Measurements from ENCODE around the gene DDX25.

DDX25 gene

GRCh38 chr11:125935618-125936199 lies 31.4 kb downstream of the DDX25 start:
- DNase-seq (ENCODE audit: low read depth): no peak

- no peak for DNase-seq (ENCODE audit: low read depth)
Observed at GRCh38 chr11:125938418-125938817, 34.1 kb downstream of the DDX25 start.

- no peak for DNase-seq (ENCODE audit: low read depth)
Observed at GRCh38 chr11:125939081-125939521, 34.8 kb downstream of the DDX25 start.

DNA sequence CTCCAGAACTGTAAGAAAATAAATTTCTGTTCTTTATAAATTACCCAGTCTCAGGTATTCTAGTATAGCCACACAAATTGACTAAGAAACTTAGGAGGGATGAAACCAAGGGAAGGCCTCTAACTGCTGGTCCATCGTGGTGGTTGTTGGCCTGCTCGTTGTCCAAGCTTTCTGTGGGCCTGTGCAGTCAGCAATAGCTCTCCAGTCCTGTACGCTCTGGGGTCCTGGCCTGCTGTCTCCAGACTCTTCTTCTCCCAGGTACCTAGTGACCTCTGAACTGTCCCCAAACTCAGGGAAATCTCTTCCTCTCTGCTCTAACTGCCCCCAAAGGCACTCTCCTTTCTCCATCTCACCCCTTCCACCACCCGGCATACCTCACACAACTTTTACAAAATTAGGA lies 35.8 kb downstream of the DDX25 start:
- no peak for DNase-seq (ENCODE audit: low read depth)

GRCh38 chr11:125941267-125941618 lies 36.9 kb downstream of the DDX25 start:
- DNase-seq (ENCODE audit: low read depth): no peak

DNA sequence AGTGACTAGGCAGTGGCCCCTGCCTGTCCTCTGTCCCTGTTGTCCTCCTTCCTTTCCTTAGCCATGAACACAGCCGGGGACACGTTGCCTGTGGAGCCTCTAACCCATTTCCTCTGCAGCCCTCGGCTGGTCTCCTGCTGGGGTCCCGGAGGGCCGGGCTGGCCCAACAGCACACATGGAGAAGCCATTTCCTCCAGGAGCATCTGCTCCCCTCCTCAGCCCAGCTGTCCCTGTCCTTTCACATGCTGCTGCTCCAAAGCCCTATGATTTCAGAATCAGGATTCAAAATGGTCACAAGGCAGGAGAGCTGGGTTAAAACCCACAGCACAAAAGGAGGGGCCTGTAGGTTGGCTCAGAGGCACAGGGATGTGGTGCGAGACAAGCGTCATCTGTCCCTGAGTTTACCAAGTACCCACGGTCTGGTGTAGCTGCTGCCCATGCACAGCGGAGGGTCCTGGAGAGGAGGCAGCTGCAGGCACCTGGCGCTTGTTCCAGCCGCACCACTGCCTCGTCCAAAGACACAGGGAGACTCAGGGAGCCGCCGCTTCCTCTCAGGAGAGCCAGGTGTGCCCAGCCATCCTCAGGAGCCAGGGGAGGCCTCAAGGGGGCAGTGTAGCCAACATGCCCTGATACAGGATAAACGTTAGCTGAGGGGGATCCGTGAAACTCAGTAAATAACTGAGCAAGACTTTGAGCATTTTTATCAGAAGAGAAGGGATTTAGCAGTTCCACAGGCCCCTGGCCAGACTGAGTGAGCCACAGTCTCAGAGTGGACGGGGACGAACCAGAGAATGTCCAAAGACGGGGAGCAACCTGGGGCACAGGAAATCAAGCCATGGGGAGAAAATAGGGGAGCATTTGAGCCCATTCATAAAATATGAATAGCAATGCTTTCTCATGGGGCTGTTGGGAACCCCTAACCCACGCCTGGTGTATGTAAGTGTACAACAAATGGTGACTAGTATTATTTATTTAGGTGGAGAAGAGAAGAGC lies 37.6 kb downstream of the DDX25 start:
- DNase-seq (ENCODE audit: low read depth): peak; percentile 25

DNA sequence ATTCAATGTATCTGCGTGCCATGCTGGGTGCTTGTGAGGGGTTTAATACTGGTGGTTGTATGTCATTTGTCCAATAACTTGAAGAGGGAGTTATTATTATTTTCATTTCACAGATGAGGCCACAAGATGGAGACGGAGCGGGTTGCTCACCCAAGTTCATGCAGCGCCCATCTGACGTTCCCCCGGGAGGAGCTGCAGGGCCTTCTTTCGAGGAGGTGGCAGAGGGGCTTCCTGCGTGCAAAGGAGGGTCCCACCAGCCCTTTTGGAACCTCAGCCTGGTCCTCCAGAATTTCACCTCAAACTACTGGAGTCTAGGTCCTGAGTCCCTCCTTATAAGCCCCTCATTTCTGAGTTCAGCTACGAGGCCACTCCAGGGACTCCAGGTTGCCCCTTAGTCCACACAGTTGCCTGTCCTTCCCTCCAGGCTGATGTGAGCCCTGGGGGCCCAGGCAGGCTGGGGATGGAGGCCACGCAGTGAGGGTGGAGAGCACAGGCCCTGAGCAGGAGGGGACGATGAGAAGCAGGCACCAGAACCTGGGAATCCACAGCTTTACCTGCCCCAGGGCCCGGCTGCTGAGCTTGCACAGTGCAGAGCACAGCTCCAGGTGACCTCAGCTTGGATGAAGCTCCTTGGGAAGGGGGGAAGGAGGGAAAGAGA lies 38.6 kb downstream of the DDX25 start:
- no peak for DNase-seq (ENCODE audit: low read depth)

DNA sequence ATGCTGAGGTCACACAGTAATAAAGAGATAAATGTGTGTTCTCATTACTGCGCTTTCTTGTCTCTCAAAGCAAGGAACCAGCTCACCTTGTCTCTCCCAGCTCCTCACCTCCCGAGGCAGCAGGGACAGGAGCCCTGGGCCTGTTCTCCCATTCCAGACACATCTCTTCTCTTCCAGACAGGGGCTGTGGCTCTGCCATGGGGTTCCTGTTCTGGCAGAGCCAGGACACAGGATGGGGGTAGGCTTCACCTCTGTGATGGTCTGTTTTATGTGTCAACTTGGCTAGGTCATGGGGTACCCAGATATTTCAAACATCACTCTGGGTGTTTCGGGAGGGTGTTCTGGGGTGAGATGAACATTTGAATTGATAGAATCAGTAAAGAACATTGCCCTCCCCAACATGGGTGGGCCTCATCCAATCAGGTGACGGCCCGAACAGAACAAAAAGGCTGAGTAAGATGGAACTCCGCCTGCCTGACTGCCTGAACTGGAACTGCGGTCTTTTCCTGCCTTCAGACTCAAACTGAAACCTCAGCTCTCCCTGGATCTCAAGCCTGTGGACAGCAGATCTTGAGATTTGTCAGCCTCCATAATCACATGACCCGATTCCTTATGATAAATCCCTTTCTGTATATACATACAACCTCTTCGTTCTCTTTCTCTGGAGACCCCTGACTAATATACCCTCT lies 39.5 kb downstream of the DDX25 start:
- DNase-seq (ENCODE audit: low read depth): no peak

DNA sequence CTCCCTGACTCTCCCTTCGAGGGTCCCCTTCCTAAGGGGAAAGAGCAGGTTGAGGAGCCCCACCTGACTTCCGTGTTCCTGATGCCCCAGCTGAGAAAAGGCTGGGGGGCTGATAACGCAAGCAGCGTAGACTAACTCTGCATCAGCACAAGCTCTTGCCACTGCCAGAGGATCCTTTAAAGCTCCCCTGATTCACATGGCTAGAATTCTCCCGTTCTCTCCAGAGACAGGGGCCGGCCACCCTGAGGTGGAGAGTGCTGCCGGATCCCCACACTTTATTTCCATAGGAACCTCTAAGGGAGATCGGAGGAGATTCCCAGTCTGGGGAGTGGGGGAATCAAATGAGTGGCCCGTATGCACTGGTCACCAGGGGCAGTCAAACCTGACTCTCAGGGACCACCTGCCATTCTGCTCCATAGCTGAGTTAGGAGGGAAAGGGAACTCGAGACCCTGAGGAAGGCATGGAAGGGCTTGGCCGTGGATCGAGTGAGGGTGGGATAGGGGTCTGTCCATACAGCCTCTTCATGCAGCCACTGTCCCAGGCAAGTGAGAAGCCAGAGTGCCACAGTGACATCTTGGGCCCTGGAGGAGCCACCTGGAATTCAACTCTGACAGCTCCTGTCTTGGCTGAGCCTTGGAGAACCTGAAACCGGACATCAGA lies 40.2 kb downstream of the DDX25 start:
- no peak for DNase-seq (ENCODE audit: low read depth)

DNA sequence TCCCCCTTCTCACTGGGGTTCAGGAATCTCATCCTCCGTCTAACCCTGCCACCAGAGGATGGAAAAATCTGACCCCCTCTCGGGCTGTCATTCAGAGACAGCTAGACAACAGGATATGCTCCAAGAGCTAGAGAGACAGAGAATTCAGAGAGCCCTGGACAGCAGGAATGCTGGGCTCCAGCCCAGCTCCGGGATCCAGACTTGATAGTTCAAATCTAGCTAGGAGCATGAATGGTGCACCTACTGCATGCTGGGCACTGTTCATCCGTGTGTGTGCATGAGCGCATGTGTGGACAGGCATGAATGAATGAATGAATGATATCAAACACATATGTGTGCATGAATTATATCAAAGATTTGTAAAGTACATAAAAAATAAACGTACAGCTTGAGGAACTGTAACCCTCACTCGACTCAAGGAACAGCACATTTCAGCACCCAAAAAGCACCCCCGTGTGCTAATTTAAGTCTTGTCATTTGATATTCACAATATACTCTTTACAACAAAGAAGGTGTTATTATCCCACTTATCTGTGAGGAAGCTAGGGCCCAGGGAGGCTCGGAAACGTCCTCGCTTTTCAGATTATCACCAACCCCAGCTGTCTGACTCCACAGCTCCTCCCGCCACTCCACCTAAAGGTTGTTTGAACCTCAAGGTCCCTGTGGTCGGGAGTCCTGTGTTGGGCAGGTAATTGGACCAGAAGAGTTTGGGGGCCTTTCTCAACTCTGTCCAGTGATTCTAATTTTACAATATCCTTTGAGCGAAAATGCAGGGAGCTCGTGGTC lies 40.9 kb downstream of the DDX25 start:
- no peak for DNase-seq (ENCODE audit: low read depth)

- DNase-seq (ENCODE audit: low read depth): no peak
Observed at GRCh38 chr11:125945797-125946520, 41.7 kb downstream of the DDX25 start, which contains the start of gene VSIG10L2. VSIG10L2 (plus strand) TSS chr11:125946044; CDS start chr11:125946056, 12 bp downstream.

DNA sequence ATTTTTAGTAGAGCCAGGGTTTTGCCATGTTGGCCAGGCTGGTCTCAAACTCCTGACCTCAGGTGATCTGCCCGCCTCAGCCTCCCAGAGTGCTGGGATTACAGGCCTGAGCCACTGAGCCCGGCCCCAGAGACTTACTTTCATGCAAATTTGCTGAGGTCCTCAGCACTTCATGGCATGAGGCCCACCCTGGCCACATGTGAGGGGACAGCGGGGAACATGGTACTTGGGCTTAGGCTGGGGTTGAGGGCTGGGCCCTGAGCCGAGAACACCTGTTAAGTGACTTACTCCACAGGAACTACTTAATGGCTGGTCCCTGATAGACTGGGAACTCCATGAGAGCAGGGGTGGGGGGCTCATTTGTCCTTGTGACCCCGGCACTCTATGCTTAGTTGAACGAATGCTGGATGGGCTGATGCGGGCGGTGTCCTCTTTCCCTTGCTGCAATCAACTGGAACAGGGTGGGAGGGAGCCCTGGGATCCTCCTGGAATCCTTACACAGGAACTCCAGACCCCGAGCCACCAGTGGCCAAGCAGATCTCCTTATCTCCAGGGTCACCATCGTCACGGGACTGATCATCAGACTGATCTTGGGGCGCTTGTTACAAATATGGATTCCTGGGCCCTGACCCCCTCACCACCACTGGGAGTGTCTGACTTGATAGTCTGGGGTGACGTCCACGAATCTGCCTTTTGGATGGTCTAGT lies 42.6 kb downstream of the DDX25 start:
- DNase-seq (ENCODE audit: low read depth): no peak

- DNase-seq (ENCODE audit: low read depth): no peak
Observed at GRCh38 chr11:125947419-125948277, 43.3 kb downstream of the DDX25 start.

GRCh38 chr11:125948278-125949051 lies 44.2 kb downstream of the DDX25 start:
- no peak for DNase-seq (ENCODE audit: low read depth)

DNA sequence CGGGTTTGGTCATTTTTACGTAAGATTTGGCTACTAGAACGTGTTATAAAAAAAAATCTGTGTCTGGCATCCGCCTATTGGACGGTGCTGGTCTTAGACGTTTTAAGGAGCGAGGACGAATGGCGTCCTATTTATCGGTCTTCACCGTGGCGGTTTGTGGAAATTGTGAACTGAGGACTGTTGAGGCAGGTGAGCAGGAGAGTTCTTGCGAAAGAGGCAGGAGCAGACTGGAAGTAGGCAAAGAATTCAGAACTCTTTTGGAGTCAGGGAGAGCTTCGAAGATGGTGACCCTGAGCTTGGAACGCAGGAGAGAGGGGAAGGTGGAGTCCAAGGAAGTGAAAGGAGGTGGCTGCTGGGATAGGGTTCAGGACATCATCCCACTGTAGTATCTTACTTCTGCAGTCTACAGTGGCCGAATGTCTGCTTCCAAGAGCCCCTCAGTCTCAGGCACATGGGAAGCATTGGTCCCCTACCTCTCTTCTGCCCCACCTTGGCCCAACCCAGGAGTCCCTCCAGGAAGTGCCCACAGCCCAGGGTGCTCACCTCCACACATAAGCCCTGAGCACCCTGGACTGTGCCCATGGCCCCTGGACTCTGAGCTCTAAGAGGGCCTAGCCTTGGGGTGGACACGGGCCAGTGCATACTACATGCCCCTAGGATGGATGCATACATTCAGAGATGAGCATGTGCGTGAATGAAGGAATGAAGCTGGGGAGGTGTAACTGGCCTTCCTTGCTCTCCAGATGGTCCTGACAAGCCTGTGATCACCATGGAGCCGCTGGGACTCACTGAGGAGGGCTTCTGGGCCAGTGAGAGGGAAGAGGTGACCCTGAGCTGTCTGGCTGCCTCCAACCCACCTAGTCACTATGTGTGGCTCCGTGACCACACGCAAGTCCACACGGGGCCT lies 45.2 kb downstream of the DDX25 start:
- no peak for DNase-seq (ENCODE audit: low read depth)

- no peak for DNase-seq (ENCODE audit: low read depth)
Observed at GRCh38 chr11:125950178-125950490, 45.8 kb downstream of the DDX25 start.

All from activated T-cell treated with anti-CD3 and anti-CD28 coated beads for 1 hour (primary cell).